WI38 (cell line): ENCODE results near the gene PROS1.
A peak's percentile ranks its signal among the peaks of the same experiment; 100 is the strongest.

Experiments used
- H3K4me3 ChIP-seq: 2 replicates; pipeline ENCODE4 v1.5.1; 2011; ENCODE audit warnings: low read depth, mild to moderate bottlenecking, control low read depth, low read length
- CTCF ChIP-seq: IDR thresholded peaks from 2 replicates; pipeline ENCODE4 v1.5.1; 2012; ENCODE audit warnings: low read depth, mild to moderate bottlenecking, control low read depth, low read length

The PROS1 gene

GRCh38 chr3:93973131-93974126 lies at the start of gene PROS1:
Gene PROS1 (minus strand): TSS chr3:93973896. CDS start chr3:93973749, 147 bp downstream.
- no peak for TF ChIP-seq CTCF
- H3K4me3 ChIP-seq, result peak within 1 kb of the TSS; percentile 69

- no peak overlapping the region for H3K4me3 ChIP-seq
- TF ChIP-seq CTCF, result no peak
Measured at GRCh38 chr3:94020293-94020692, 46.6 kb upstream of the PROS1 start.

GRCh38 chr3:94019659-94020058 lies 46.0 kb upstream of the PROS1 start:
- H3K4me3 ChIP-seq, result no peak overlapping the region
- no peak for TF ChIP-seq CTCF

GRCh38 chr3:94015025-94015424 lies 41.3 kb upstream of the PROS1 start:
- no peak overlapping the region for H3K4me3 ChIP-seq
- TF ChIP-seq CTCF, result no peak

- TF ChIP-seq CTCF, result no peak
- no peak overlapping the region for H3K4me3 ChIP-seq
Measured at GRCh38 chr3:94012185-94012584, 38.5 kb upstream of the PROS1 start.

GRCh38 chr3:94011233-94011711 lies 37.6 kb upstream of the PROS1 start:
- no peak for TF ChIP-seq CTCF
- no peak overlapping the region for H3K4me3 ChIP-seq

GRCh38 chr3:94009608-94010007 lies 35.9 kb upstream of the PROS1 start:
- no peak overlapping the region for H3K4me3 ChIP-seq
- TF ChIP-seq CTCF, result no peak
